LNCAP (cell line): ENCODE measurements around the gene ZC3H18.

ENCODE experiments used
- TF ChIP-seq, protein P1 (sequence below): fragments of 450-650 bp; IDR thresholded peaks from 2 replicates; pipeline ENCODE4 v1.5.1; 2017; ENCODE audit warnings: mild to moderate bottlenecking

ZC3H18 gene

DNA sequence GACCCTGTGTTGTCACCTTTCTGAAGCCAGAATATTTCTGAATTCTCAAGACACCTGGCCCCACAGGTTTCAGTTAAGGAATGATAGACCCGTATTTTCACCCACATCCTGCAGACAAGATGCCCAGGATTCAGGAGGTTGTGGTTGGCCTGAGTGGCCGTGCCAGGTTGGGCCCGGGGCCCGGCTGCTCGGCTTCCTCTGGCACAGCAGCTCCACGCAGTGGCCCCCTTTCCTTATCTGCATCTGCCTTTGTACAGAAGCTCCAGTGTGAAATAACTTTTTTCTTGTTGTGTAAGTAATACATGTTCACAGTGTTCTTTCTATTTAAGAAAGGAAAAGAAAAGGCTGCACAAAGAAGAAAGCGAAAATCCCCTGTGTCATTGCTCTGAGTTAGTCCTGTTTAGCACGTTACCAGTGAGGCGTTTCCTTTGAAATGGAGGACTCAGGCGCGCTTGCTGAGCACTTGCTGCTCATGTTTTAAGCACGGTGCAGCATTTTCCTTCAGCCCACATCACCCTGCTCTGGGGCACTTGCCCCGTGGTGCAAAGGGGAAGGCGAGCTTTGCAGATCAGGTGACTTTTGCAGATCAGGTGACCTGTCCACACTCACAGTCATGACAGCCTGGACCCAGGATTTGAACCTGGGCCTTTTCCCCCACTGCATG is 12.8 kb downstream of the ZC3H18 start:
- TF ChIP-seq, protein P1, sequence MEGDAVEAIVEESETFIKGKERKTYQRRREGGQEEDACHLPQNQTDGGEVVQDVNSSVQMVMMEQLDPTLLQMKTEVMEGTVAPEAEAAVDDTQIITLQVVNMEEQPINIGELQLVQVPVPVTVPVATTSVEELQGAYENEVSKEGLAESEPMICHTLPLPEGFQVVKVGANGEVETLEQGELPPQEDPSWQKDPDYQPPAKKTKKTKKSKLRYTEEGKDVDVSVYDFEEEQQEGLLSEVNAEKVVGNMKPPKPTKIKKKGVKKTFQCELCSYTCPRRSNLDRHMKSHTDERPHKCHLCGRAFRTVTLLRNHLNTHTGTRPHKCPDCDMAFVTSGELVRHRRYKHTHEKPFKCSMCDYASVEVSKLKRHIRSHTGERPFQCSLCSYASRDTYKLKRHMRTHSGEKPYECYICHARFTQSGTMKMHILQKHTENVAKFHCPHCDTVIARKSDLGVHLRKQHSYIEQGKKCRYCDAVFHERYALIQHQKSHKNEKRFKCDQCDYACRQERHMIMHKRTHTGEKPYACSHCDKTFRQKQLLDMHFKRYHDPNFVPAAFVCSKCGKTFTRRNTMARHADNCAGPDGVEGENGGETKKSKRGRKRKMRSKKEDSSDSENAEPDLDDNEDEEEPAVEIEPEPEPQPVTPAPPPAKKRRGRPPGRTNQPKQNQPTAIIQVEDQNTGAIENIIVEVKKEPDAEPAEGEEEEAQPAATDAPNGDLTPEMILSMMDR, result no peak

DNA sequence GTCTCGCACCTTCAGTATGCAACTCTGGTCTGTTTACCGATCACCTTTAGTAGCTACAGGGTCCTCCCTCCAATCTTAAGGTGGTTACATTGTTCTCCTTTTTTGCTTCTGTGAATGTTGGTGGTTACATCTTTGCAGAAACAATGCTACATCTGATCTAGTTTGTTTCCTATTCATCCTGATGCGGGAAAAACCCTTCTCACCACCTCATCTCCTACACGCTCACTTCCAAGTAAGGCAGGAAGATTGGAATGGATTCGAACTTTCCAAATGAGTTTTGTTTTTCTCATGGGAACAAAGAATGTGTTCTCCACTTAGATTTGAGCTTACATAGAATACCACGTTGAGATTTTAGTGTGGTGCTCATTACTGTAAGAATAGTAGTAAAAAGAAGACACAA is 14.5 kb downstream of the ZC3H18 start:
- TF ChIP-seq, protein P1, result no peak

DNA sequence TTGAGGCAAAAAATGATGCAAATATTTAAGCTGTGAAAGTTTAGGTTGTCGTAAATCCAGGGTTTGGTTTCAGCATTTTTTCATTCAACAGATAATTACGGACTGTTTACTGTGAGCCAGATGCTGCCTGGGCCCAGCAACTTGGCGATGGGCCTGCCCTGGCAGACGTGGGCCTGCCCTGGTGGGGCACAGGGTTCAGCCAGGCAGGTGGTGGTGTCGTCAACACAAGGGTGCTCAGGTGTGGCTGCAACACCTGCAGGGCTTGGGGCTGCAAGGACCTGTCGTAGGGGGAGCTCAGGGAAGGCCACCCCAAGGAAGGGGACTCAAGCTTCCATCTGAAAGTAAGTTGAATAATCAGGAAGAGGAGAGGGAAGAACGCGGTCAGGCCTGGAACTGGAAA is 15.1 kb downstream of the ZC3H18 start:
- TF ChIP-seq, protein P1, result no peak

DNA sequence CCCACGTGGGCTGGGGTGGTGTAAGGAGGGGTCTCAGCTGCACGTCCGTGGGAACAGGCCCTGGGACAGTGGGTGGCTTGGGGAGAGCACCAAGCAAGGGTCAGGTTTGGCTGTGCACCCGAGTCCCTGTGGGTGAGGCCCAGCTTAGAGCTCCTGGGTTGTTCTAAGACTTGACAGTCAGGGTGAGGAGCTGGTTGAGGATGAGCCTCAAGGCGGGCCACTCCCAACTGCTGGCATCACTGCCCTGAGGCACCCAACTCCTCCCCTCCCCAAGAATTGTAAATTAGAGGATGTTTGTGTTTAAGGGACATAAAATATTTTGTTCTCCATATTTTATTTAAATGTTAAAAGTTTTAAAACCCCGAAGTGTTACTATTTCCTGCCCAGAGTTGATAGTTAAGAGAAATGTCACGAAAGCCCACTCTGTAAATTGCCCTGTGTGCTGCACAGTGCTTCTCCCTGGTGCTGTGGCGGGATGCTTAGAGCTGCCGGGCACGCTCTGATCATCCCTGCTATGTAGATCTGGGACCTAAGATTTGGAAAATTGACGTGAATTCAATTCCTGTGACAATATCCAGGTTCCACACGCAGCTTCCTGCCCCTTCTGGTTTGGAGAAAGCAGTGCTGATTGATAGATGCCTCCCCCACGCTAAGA is 15.9 kb downstream of the ZC3H18 start:
- TF ChIP-seq, protein P1, result no peak

DNA sequence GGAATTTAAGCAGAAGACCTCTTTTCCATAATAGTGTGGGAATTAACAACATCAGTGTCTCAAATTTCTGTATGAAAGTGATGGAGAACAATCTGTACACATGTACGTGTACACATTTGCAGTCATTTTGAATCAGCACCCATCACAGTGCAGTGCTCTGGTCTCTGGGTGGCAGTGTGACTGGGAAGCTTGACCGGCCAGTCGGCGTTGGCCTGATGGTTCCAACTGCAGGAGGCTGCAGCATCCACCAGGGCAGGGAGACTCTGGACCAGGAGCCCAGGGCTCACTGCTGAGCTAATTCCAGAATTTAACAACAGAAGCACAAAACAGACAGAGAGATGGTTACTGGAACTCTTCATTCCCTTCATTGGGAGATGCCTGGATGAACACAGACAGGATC is 17.9 kb downstream of the ZC3H18 start:
- TF ChIP-seq, protein P1, result no peak

DNA sequence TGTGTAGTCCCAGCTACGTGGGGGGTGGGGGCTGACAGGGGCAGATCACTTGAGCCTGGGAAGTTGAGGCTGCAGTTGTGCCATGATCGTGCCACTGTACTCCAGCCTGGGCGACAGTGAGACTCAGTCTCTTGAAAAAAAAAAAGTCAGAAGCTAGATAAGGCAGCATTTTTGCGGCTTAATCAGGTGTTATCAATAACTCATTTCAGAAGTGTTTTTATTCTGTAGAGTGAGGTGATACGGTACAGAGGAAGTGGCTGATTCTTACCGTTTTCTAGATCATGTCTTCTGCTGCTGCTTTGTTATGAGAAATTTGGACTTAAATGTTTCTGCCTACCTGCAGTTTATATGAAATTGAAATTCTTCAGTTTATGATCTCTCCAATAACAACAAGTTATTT is 18.6 kb downstream of the ZC3H18 start:
- TF ChIP-seq, protein P1, result no peak

DNA sequence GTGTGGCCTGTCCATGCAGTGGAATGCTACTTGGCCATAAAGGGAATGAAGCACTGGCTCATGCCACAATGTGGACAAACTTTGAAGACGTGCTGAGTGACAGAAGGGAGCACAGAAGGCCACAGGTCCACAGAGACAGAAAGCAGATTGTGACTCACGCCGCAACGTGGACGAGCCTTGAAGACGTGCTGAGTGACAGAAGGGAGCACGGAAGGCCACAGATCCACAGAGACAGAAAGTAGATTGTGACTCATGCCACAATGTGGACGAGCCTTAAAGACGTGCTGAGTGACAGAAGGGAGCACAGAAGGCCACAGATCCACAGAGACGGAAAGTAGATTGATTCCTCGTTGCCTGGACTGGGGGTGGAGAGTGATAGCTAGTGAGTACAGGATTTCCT is 19.2 kb downstream of the ZC3H18 start:
- TF ChIP-seq, protein P1, result no peak
